Rectal smooth muscle tissue (tissue), 1 donor: ENCODE results near the gene ZNF280D.

ENCODE experiments used
- H3K27ac ChIP-seq: one replicate; pipeline ENCODE4 v1.7.0; 2013; ENCODE audit warnings: low read depth, low read length, inconsistent platforms
- H3K27me3 ChIP-seq: one replicate; pipeline ENCODE4 v1.7.0; 2013; ENCODE audit warnings: low read length; ENCODE audit not compliant: control insufficient read depth, insufficient read depth
- H3K36me3 ChIP-seq: one replicate; pipeline ENCODE4 v1.7.0; 2013; ENCODE audit warnings: low read length; ENCODE audit not compliant: control insufficient read depth, insufficient read depth
- H3K4me1 ChIP-seq: one replicate; pipeline ENCODE4 v1.7.0; 2013; ENCODE audit warnings: low read length; ENCODE audit not compliant: control insufficient read depth, insufficient read depth
- H3K4me3 ChIP-seq: one replicate; pipeline ENCODE4 v1.7.0; 2013; ENCODE audit warnings: low read length
- H3K9ac ChIP-seq: one replicate; pipeline ENCODE4 v1.7.0; 2013; ENCODE audit warnings: low read length

ZNF280D gene

GRCh38 chr15:56653107-56653506 lies 80.2 kb downstream of the ZNF280D start:
- peaks cover 3% of the 10 kb centered on the region for H3K36me3 ChIP-seq
- H3K9ac ChIP-seq: no peak overlapping the region
- no peaks in the 10 kb centered on the region for H3K27me3 ChIP-seq
- H3K27ac ChIP-seq: no peak overlapping the region
- no peak overlapping the region for H3K4me3 ChIP-seq
- no peaks in the 10 kb centered on the region for H3K4me1 ChIP-seq

GRCh38 chr15:56648311-56648710 lies 85.0 kb downstream of the ZNF280D start:
- no peak overlapping the region for H3K27ac ChIP-seq
- no peak overlapping the region for H3K4me3 ChIP-seq
- peaks cover 2% of the 10 kb centered on the region for H3K36me3 ChIP-seq
- H3K9ac ChIP-seq: no peak overlapping the region
- no peaks in the 10 kb centered on the region for H3K4me1 ChIP-seq
- no peaks in the 10 kb centered on the region for H3K27me3 ChIP-seq

- no peak overlapping the region for H3K9ac ChIP-seq
- H3K36me3 ChIP-seq: no peaks in the 10 kb centered on the region
- H3K4me1 ChIP-seq: no peaks in the 10 kb centered on the region
- H3K27ac ChIP-seq: no peak overlapping the region
- H3K27me3 ChIP-seq: no peaks in the 10 kb centered on the region
- H3K4me3 ChIP-seq: no peak overlapping the region
Measured at GRCh38 chr15:56640549-56640948, 92.8 kb downstream of the ZNF280D start.

GRCh38 chr15:56640127-56640526 lies 93.2 kb downstream of the ZNF280D start:
- Histone ChIP-seq H3K27ac (no peak overlapping the region), H3K36me3 (no peaks in the 10 kb centered on the region), H3K4me3 (no peak overlapping the region), H3K27me3 (no peaks in the 10 kb centered on the region), H3K9ac (no peak overlapping the region), H3K4me1 (no peaks in the 10 kb centered on the region)

GRCh38 chr15:56639631-56640030 lies 93.7 kb downstream of the ZNF280D start:
- H3K27ac ChIP-seq: no peak overlapping the region
- no peak overlapping the region for H3K4me3 ChIP-seq
- H3K36me3 ChIP-seq: no peaks in the 10 kb centered on the region
- no peaks in the 10 kb centered on the region for H3K4me1 ChIP-seq
- no peaks in the 10 kb centered on the region for H3K27me3 ChIP-seq
- no peak overlapping the region for H3K9ac ChIP-seq

- Histone ChIP-seq H3K36me3 (peaks cover 6% of the 10 kb centered on the region), H3K27me3 (no peaks in the 10 kb centered on the region), H3K9ac (no peak overlapping the region), H3K4me3 (no peak overlapping the region), H3K4me1 (no peaks in the 10 kb centered on the region), H3K27ac (no peak overlapping the region)
Measured at GRCh38 chr15:56631765-56632164, 101.5 kb downstream of the ZNF280D start.

- H3K4me3 ChIP-seq: no peak overlapping the region
Measured at GRCh38 chr15:56628893-56629532, 104.3 kb downstream of the ZNF280D start.

GRCh38 chr15:56619887-56620286 lies 113.4 kb downstream of the ZNF280D start:
- Histone ChIP-seq H3K4me1 (no peaks in the 10 kb centered on the region), H3K27ac (no peak overlapping the region)

More at GRCh38 chr15:56628893-56629532, 104.3 kb downstream of the ZNF280D start:
- H3K4me1 ChIP-seq: no peaks in the 10 kb centered on the region
- no peak overlapping the region for H3K9ac ChIP-seq
- no peak overlapping the region for H3K27ac ChIP-seq
- no peaks in the 10 kb centered on the region for H3K27me3 ChIP-seq
- H3K36me3 ChIP-seq: peaks cover 6% of the 10 kb centered on the region

GRCh38 chr15:56617628-56618027 lies 115.7 kb downstream of the ZNF280D start:
- Histone ChIP-seq H3K36me3 (no peaks in the 10 kb centered on the region), H3K27ac (no peak overlapping the region), H3K9ac (no peak overlapping the region), H3K27me3 (no peaks in the 10 kb centered on the region), H3K4me3 (no peak overlapping the region), H3K4me1 (no peaks in the 10 kb centered on the region)

More at GRCh38 chr15:56619887-56620286, 113.4 kb downstream of the ZNF280D start:
- H3K4me3 ChIP-seq: no peak overlapping the region
- no peaks in the 10 kb centered on the region for H3K27me3 ChIP-seq
- H3K9ac ChIP-seq: no peak overlapping the region
- no peaks in the 10 kb centered on the region for H3K36me3 ChIP-seq

- H3K4me1 ChIP-seq: no peaks in the 10 kb centered on the region
- no peaks in the 10 kb centered on the region for H3K27me3 ChIP-seq
- H3K27ac ChIP-seq: no peak overlapping the region
- no peak overlapping the region for H3K4me3 ChIP-seq
- no peak overlapping the region for H3K9ac ChIP-seq
- no peaks in the 10 kb centered on the region for H3K36me3 ChIP-seq
Measured at GRCh38 chr15:56616551-56616950, 116.8 kb downstream of the ZNF280D start.

- Histone ChIP-seq H3K36me3 (no peaks in the 10 kb centered on the region), H3K9ac (no peak overlapping the region), H3K27me3 (no peaks in the 10 kb centered on the region), H3K27ac (no peak overlapping the region), H3K4me3 (no peak overlapping the region), H3K4me1 (no peaks in the 10 kb centered on the region)
Measured at GRCh38 chr15:56613811-56614210, 119.5 kb downstream of the ZNF280D start.

- H3K4me1 ChIP-seq: no peaks in the 10 kb centered on the region
- H3K27ac ChIP-seq: no peak overlapping the region
- no peaks in the 10 kb centered on the region for H3K27me3 ChIP-seq
- no peaks in the 10 kb centered on the region for H3K36me3 ChIP-seq
- no peak overlapping the region for H3K4me3 ChIP-seq
- H3K9ac ChIP-seq: no peak overlapping the region
Measured at GRCh38 chr15:56608993-56609392, 124.3 kb downstream of the ZNF280D start.

GRCh38 chr15:56608140-56608778 lies 125.0 kb downstream of the ZNF280D start:
- Histone ChIP-seq H3K4me1 (no peaks in the 10 kb centered on the region), H3K36me3 (no peaks in the 10 kb centered on the region), H3K27ac (no peak overlapping the region), H3K27me3 (no peaks in the 10 kb centered on the region), H3K4me3 (no peak overlapping the region), H3K9ac (no peak overlapping the region)
